ENCODE data around the gene CD2AP.
"Not testable (repeated sequence)": the region's sequence is repeated elsewhere in the genome, so short reads cannot be mapped to it uniquely, and the experiment has no call there.

CD2AP gene

DNA sequence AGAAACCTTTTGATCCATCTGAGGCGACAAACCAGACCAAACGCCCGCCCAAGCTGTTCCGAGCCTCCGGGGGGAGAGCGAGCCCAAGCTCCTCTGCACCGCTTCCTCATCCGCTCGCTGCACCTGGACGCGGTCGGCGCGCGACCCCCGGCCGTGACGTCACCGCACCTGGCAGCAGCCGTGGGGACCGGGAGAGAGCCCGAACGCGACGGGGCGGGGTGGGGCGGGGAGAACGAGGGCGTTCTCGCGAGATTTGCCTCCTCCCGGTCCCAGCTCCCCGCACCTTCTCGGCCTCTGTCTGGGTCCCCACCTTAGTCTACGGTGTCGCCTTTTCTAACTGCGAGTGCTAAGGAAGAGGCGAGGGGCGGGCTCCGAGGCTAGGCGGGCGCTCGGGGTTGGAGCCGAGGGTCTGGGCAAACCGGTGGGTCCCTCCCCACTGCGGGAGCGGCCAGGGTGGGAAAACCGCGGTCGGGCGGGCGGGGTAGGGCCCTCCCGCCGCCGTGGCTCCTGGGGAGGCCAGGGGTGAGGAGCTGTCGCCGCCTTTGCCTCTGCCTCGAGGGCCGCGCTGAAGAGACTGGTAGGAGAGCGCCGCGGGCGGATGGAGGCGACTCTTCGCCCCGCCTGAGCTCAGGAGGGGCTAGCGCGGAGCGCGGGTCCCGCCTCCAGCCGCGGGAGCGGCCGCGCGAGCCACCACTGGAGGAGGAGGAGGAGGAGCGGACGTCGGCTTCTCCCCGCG, at the start of gene CD2AP:
Gene CD2AP (plus strand): TSS at position 293 of the 736 bp plus-strand sequence. CDS start 456 bp downstream, outside the sequence.
- peak; percentile 86 for DNase-seq

GRCh38 chr6:47428288-47428687, 49.3 kb upstream of the CD2AP start:
- no peak for DNase-seq

DNA sequence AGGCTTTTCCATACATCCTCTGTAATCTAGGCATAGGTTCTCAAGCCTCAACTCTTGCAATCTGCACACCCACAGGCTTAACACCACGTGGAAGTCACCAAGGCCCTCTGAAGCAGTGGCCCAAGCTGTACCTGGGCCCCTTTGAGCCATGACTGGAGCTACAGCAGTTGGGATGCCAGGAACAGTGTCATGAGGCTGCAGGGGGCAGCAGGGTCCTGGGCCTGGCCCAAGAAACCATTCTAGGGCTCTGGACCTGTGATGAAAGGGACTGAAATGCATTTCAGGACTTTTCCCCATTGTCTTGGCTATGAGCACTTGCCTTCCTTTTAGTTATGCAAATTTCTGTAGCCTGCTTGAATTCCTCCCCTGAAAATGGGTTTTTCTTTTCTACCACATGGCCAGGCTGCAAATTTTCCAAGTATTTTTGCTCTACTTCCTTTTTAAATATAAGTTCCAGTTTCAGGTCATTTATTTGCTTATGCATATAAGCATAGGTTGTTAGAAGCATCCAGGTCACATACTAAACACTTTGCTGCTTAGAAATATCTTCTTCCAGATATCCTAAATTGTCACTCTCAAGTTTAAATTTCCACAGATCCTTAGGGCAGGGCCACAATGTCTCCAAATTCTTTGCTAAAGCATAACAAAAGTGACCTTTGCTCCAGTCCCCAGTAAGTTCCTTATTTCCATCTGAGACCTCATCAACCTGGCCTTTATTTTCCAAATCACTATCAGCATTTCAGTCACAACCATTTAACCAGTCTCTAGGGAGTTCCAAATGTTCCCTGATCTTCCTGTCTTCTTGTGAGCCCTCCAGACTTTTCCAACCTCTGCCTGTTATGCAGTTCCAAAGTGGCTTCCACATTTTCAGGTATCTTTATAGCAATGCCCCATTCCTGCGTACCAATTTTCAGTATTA, 48.6 kb upstream of the CD2AP start:
- DNase-seq = no peak

GRCh38 chr6:47434372-47435253, 43.0 kb upstream of the CD2AP start:
- no peak for DNase-seq

DNA sequence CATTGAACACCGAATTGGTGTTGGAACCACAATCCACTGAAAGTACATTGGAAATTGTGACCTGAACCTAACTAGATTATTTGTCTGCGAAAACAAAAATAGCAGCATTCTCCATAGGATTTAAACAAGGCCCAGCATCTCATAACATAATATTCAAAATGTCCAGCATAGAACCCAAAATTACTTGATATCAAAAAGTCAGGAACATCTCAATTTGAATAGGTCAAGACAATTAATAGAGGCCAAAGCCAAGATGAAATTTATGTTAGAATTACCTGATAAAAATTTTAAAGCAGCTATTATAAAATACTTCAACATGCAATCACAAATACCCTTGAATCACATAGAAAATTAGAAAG, 42.4 kb upstream of the CD2AP start:
- no peak for DNase-seq

- no peak for DNase-seq
Measured at GRCh38 chr6:47437592-47437991, 40.0 kb upstream of the CD2AP start.

- DNase-seq = no peak
Measured at GRCh38 chr6:47438481-47439347, 38.9 kb upstream of the CD2AP start.

GRCh38 chr6:47439348-47439668, 38.3 kb upstream of the CD2AP start:
- no peak for DNase-seq

- no peak for DNase-seq
Measured at GRCh38 chr6:47440719-47441118, 36.9 kb upstream of the CD2AP start.

DNA sequence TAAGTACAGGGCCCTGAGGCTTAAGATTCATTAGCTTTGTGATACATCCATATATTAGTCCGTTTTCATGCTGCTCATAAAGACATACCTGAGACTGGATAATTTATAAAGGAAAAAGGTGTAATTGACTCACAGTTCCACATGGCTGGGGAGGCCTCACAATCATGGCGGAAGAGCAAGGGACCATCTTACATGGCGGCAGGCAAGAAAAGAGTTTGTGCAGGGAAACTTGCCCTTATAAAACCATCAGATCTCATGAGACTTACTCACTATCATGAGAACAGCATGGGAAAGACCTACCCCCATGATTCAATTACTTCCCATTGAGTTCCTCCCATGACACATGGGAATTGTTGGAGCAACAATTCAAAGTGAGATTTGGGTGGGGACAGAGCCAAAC, 32.6 kb upstream of the CD2AP start:
- not testable (repeated sequence) for DNase-seq

DNA sequence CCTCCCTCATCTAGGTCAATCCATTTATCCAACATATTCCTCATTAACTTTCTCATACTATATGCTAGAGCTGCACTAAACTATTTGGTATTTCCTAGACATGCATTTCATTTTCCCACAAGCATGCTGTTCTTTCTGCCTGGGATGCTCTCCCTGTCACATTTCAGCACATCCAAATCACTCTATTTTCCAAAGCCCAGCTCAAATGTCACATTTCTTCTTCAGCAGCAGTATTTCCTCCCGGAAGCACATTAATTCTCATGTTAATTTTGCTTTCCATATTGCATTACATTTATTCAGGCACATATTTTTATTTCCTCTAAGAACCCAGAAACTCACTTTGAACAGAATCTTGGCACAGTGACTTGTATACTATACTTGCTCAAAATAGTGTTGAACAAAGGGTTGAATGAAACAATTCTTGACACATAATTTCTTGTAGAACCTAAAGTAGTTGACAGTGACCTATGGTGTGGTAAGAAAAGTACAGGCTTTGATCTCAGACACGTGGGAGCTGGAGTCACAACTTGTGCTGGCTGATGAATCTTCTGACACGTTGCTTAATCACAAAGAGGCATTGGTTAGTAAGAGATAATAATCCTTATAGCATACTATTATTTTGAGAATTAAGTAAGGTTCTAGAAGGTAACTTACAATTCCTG, 30.8 kb upstream of the CD2AP start:
- no peak for DNase-seq

- no peak for DNase-seq
Measured at GRCh38 chr6:47447722-47448121, 29.9 kb upstream of the CD2AP start.

DNA sequence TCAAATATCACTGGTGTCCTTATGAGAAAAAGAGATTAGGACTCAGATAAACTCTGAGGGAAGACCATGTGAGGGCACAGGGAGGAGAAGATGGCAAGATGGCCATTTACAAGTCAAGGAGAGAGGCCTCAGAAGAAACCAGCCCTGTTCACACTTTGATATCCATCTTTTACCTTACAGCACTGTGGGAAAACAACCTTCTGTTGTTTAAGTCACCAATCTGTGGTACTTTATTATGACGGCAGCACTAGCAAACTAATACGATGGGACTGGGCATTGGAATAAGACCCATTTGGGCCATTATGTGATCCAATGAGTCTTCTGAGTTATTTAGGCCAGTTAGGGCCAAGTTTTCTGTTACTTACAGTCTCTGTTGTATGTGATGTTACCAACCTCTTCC, 26.4 kb upstream of the CD2AP start:
- DNase-seq = no peak

DNA sequence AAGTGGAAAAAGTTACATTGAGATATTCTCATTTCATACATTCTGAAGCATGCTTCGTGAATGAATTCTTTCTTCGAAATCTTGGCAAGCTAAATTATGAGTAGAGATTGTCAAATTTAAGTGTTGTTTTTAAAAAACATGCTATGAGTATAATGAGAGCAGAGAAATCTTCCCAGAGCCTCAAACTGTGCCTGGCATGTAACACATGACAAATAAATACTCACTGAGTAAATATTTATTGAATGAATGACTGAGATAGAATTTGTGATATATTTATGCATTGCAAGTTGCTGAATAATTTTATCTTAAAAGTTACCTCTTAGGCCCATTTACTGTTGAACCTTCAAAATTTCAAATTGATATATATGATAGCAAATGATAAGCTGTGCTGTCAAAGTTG, 24.7 kb upstream of the CD2AP start:
- no peak for DNase-seq

DNA sequence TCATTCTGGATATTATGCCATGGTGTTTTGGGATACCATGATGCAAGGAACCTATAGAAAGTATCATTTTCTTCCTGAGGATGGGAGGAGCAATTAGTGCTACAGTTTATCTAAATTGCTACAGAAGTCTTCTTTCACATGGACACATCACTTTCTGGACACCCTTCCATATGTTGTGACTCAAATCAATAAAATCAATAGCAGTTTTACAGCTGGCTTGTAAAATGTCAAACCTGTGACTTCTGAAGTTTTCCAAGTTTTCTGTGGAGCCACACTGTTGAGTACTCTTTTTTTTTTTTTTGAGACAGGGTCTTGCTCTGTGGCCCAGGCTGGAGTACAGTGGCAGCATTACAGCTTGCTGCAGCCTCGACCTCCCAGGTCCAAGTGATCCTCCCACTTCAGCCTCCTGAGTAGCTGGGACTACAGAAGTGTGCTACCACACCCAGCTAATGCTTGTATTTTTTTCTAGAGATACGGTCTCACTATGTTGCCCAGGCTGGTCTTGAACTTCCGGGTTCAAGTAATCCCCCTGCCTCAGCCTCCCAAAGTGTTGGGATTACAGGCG, 24.1 kb upstream of the CD2AP start:
- no peak for DNase-seq

DNA sequence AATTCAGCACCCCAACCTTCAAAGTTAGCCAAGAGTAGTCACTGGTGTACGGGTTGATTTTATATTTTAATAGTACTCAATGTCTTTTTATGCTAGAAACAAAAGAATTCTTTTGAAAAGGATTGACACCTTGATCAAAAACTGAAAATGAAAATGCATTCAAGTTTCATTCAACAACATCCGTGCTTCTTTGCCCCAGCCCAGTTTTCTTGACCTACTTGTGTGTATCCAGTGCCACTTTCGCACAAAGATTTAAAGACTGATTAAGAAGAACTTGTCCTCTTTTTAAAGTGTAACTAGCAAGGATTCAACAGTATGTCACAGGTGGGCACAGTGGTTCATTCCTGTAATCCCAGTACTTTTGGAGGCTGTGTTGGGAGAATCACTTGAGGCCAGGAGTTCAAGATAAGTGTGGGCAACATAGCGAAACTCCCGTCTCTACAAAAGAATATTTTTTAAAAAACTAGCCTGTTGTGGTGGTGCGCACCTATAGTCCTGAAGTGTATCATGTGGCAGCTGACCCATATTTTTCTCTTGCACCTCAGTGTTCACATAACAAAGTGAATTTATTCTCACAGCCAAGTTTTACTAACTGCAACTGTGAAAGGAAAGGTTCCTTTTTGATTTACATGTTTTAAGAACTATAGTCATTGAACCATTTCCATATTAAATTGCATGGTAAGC, 22.7 kb upstream of the CD2AP start:
- no peak for DNase-seq

- no peak for DNase-seq
Measured at GRCh38 chr6:47455533-47456209, 21.9 kb upstream of the CD2AP start.

GRCh38 chr6:47456536-47456975, 21.0 kb upstream of the CD2AP start:
- DNase-seq = no peak

DNA sequence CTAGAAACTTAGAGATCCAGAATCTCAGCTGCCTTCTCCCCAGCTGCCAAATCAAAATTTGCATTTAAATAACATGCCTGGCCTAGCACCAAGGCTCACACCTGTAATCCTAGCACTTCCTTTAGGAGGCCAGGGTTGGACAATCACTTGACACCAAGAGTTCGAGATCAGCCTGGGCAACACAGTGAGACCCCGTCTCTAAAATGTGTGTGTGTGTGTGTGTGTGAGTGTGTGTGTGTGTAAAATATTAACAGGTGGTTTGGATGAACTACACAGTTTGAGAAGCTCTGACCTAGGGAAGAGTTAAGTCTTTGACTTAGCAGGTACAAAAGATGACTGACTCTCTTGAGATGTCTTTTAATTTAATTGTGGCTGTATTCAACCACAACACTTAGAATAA, 20.2 kb upstream of the CD2AP start:
- DNase-seq = no peak

DNA sequence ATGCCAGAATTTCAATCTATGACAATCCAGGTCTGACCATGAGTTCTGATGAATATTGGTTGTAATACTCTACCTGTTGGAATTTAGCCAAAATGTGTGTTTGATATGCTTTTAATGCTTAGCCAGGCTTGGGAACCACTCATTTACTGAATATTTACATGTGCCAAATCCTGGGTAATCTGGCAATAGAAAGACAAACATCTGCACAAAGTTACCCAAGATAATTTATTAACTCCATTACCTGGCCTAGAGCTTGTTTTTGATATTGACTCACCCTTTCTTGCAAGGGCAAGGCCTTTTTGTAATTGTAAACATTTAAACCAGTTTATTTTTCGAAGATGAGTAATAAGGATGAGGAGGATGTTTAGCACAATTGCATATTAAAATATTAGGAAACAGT, 13.5 kb upstream of the CD2AP start:
- no peak for DNase-seq
